ENCODE data around the gene SLU7.
A peak's percentile ranks its signal among the peaks of the same experiment; 100 is the strongest.

DNA sequence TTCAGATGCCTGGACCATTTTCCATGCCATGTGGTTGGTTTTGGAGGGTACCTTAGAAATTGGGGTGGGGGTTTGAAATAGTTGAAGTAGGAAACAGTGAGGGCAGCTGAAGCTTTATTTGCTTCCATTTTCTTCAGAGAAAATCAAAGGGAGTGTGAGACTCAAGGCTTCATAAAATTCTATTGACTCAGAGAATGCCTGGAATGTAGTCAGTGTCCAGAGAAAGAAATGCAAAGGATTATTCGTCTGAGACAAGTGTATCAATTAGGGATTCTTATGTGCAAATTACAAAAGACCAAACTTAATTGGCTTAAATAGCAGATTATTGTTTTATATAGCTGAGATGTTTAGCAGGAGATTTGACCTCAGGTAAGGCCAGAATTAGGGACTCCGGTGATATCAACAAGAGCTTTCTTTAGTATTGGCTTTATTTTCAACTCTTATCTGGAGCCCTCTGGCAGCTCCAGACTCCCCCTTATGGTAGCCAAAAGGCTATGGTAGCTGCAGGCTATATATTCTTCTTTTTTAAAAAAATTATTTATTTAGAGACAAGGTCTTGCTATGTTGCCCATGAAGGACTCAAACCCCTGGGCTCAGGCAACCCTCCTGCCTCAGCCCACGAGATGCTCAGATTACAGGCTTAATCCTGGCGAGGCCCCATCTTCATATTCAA is 41.6 kb upstream of the SLU7 start:
- no peak for TF ChIP-seq EZH2 (IDR thresholded peaks at IDR 0.05; ENCODE audit: low read length, unreplicated experiment)
- TF ChIP-seq, protein P1, sequence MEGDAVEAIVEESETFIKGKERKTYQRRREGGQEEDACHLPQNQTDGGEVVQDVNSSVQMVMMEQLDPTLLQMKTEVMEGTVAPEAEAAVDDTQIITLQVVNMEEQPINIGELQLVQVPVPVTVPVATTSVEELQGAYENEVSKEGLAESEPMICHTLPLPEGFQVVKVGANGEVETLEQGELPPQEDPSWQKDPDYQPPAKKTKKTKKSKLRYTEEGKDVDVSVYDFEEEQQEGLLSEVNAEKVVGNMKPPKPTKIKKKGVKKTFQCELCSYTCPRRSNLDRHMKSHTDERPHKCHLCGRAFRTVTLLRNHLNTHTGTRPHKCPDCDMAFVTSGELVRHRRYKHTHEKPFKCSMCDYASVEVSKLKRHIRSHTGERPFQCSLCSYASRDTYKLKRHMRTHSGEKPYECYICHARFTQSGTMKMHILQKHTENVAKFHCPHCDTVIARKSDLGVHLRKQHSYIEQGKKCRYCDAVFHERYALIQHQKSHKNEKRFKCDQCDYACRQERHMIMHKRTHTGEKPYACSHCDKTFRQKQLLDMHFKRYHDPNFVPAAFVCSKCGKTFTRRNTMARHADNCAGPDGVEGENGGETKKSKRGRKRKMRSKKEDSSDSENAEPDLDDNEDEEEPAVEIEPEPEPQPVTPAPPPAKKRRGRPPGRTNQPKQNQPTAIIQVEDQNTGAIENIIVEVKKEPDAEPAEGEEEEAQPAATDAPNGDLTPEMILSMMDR (conservative IDR thresholded peaks at IDR 0.05; ENCODE audit: low read depth, low read length): peak; percentile 35; the same call in 1 of the 2 replicates
- TF ChIP-seq EZH2phosphoT487 (IDR thresholded peaks at IDR 0.05; ENCODE audit: borderline replicate concordance, low read length): no peak

Data from PC-3 (cell line).